ENCODE results near the gene MED16.

DNA sequence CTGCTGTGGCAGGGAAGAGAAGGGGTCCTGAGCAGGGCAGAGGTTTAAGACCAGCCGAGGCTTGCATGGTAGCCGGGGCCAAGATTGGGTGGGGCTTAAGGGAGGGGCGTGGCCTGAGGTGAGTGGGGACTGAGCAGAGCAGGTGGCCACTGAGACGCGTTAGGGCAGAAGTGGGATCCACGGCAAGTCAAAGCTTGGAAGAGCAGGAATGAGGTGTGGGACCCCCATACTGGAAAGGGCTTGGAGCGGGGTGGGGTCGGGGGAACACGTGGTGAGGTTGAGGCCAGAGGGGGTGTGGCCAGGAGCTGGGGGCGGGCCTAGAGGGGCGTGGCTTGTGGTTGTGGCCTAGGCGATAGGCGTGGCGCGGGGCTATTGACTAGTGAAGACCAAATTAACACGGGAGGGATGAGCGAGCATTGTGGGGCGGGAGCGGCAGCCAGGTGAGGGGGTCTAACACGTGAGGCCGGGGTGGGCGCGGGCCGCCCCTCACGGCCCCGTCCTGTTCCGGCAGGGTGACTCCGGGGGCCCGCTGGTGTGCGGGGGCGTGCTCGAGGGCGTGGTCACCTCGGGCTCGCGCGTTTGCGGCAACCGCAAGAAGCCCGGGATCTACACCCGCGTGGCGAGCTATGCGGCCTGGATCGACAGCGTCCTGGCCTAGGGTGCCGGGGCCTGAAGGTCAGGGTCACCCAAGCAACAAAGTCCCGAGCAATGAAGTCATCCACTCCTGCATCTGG, 30.2 kb downstream of the MED16 start:
- TF ChIP-seq CTCF (IDR thresholded peaks at IDR 0.05; ENCODE audit: insufficient read depth, low read depth, low read length) (no peak), EZH2 (IDR thresholded peaks at IDR 0.05; ENCODE audit: insufficient read depth, low read length) (no peak)

Data from astrocyte (in vitro differentiated cells and primary cell).